NCI-H2196 (cell line): ENCODE measurements around the gene IRAK1BP1.
"Not testable (repeated sequence)": the region's sequence is repeated elsewhere in the genome, so short reads cannot be mapped to it uniquely, and the experiment has no call there.

Source experiments
- DNase-seq: peaks from one replicate; lab custom pipeline; 2025; ENCODE audit not compliant: unreplicated experiment; lab: John Stamatoyannopoulos, UW

The IRAK1BP1 gene

GRCh38 chr6:78883651-78884050 is 16.3 kb downstream of the IRAK1BP1 start:
- DNase-seq = no peak

- not testable (repeated sequence) for DNase-seq
Observed at GRCh38 chr6:78889901-78890300, 22.6 kb downstream of the IRAK1BP1 start.

GRCh38 chr6:78896227-78896626 is 28.9 kb downstream of the IRAK1BP1 start:
- no peak for DNase-seq

- DNase-seq = no peak
Observed at GRCh38 chr6:78908621-78909020, 41.3 kb downstream of the IRAK1BP1 start.

GRCh38 chr6:78909391-78909790 is 42.0 kb downstream of the IRAK1BP1 start:
- no peak for DNase-seq

GRCh38 chr6:78910010-78910409 is 42.7 kb downstream of the IRAK1BP1 start:
- DNase-seq = no peak

GRCh38 chr6:78910591-78911171 is 43.3 kb downstream of the IRAK1BP1 start:
- DNase-seq = no peak

- DNase-seq = no peak
Observed at GRCh38 chr6:78911218-78911940, 44.0 kb downstream of the IRAK1BP1 start.

- DNase-seq = no peak
Observed at GRCh38 chr6:78916411-78916810, 49.1 kb downstream of the IRAK1BP1 start.

- DNase-seq = no peak
Observed at GRCh38 chr6:78917788-78918187, 50.4 kb downstream of the IRAK1BP1 start.

- DNase-seq = not testable (repeated sequence)
Observed at GRCh38 chr6:78921168-78921567, 53.8 kb downstream of the IRAK1BP1 start.

- DNase-seq = no peak
Observed at GRCh38 chr6:78925317-78925716, 58.0 kb downstream of the IRAK1BP1 start.

GRCh38 chr6:78935553-78935952 is 68.2 kb downstream of the IRAK1BP1 start:
- DNase-seq = no peak

- no peak for DNase-seq
Observed at GRCh38 chr6:78936515-78936914, 69.2 kb downstream of the IRAK1BP1 start.

- DNase-seq = no peak
Observed at GRCh38 chr6:78942446-78942845, 75.1 kb downstream of the IRAK1BP1 start.

- DNase-seq = no peak
Observed at GRCh38 chr6:78947529-78947928, 80.2 kb downstream of the IRAK1BP1 start.

GRCh38 chr6:78947962-78948361 is 80.6 kb downstream of the IRAK1BP1 start:
- no peak for DNase-seq

GRCh38 chr6:78948785-78949184 is 81.4 kb downstream of the IRAK1BP1 start:
- DNase-seq = no peak

- no peak for DNase-seq
Observed at GRCh38 chr6:78952362-78952761, 85.0 kb downstream of the IRAK1BP1 start.
